T-cell (primary cell): ENCODE measurements around the gene CDR2. TPM values are rescaled to one million over a fixed set of nuclear protein-coding genes. Genes with fewer than 3 reads are reported as not detected.
"Not testable (repeated sequence)": the region's sequence is repeated elsewhere in the genome, so short reads cannot be mapped to it uniquely, and the experiment has no call there.

Source experiments
- ATAC-seq, 4 experiments: fragments of 200-7000 bp in 3 of 4; fragments of 150-1000 bp in 1 of 4; cut with Tn5 transposase; replicated peaks in 1 of 4; 1 replicate in 3 of 4; 2 replicates in 1 of 4; pipeline ENCODE4 v1.10.0; 2021; ENCODE audit warnings: moderate library complexity in 3 of 4, mild to moderate bottlenecking in 2 of 4, moderate number of reproducible peaks in 1 of 4
- CTCF ChIA-PET, 2 donors: fragments of 300-600 bp; sonication (Branson Sonifier 250); formaldehyde crosslinking; loops; one replicate each; lab custom pipeline; 2022; ENCODE audit warnings: antibody characterized with exemption in 2 of 2; lab: Charles Lee
- POLR2A ChIA-PET, 2 donors: fragments of 300-600 bp; sonication (Branson Sonifier 250); formaldehyde crosslinking; loops; one replicate each; lab custom pipeline; 2022; ENCODE audit warnings: antibody characterized with exemption in 2 of 2; lab: Charles Lee
- DNase-seq, 35 experiments: peaks; one replicate each; pipeline versions ENCODE4 v3.0.0 to v3.0.0-alpha.2; 2013 to 2023
- H3K27ac ChIP-seq: one replicate; pipeline ENCODE4 v1.5.1; 2013; ENCODE audit warnings: low read length
- H3K27me3 ChIP-seq, 2 experiments: replicated peaks in 1 of 2; 1 replicate in 1 of 2; 2 replicates in 1 of 2; pipeline versions ENCODE4 v1.6.1 to v1.7.0; 2013; ENCODE audit warnings: low read length in 1 of 2, mixed read lengths in 1 of 2; ENCODE audit not compliant: control insufficient read depth in 2 of 2, insufficient read depth in 2 of 2; ENCODE audit errors: extremely low read depth in 1 of 2
- H3K36me3 ChIP-seq, 2 donors: 1 replicate in 1 of 2; 2 replicates in 1 of 2; pipeline versions ENCODE4 v1.6.1 to v1.7.0; 2013; ENCODE audit warnings: low read length in 1 of 2; ENCODE audit not compliant: control insufficient read depth in 2 of 2, insufficient read depth in 1 of 2; ENCODE audit errors: extremely low read depth in 1 of 2
- H3K4me1 ChIP-seq, 2 experiments: 1 replicate in 1 of 2; 2 replicates in 1 of 2; pipeline versions ENCODE4 v1.6.1 to v1.7.0; 2013; ENCODE audit warnings: low read length in 2 of 2, mixed read lengths in 1 of 2; ENCODE audit not compliant: insufficient read depth in 2 of 2, control insufficient read depth in 1 of 2; ENCODE audit errors: extremely low read depth in 1 of 2
- H3K4me3 ChIP-seq, 2 donors: 1 replicate in 1 of 2; 2 replicates in 1 of 2; pipeline versions ENCODE4 v1.5.1 to v1.7.0; 2013; ENCODE audit warnings: mild to moderate bottlenecking in 2 of 2, low read length in 1 of 2, moderate library complexity in 1 of 2; ENCODE audit not compliant: control insufficient read depth in 1 of 2; ENCODE audit errors: extremely low read depth in 1 of 2
- H3K9me3 ChIP-seq: 2 replicates; pipeline ENCODE4 v1.7.0; 2013
- H3K27ac Mint-ChIP-seq, 2 donors: one replicate each; pipeline ENCODE4 v1.8.0; 2020 to 2021; ENCODE audit warnings: mild to moderate bottlenecking in 2 of 2, mixed read lengths in 2 of 2
- H3K27me3 Mint-ChIP-seq, 2 donors: one replicate each; pipeline ENCODE4 v1.8.0; 2021 to 2022; ENCODE audit warnings: mixed read lengths in 2 of 2
- H3K36me3 Mint-ChIP-seq: one replicate; pipeline ENCODE4 v1.8.0; 2021; ENCODE audit warnings: mixed read lengths
- H3K4me1 Mint-ChIP-seq, 3 donors: one replicate each; pipeline ENCODE4 v1.8.0; 2020 to 2022; ENCODE audit warnings: mixed read lengths in 3 of 3, mild to moderate bottlenecking in 1 of 3
- H3K4me3 Mint-ChIP-seq, 3 donors: one replicate each; pipeline ENCODE4 v1.8.0; 2020 to 2022; ENCODE audit warnings: mild to moderate bottlenecking in 3 of 3, mixed read lengths in 3 of 3, moderate library complexity in 3 of 3
- H3K9me3 Mint-ChIP-seq, 3 donors: one replicate each; pipeline ENCODE4 v1.8.0; 2020 to 2022; ENCODE audit warnings: mixed read lengths in 3 of 3
- WGBS: methylation state at CpG from one replicate; pipeline ENCODE4 v1.1.5; 2013; ENCODE audit warnings: missing lambda C conversion rate; ENCODE audit not compliant: insufficient coverage; 5-methylcytosine and 5-hydroxymethylcytosine counted together
- total RNA-seq, 35 experiments: library from RNA in 6 of 35; stranded (reverse) in 6 of 35; fragments of 120-200 nt in 1 of 35; gene quantifications; one replicate each; pipeline versions ENCODE4 v1.2.1 to v1.2.4 and lab custom pipeline; 2013 to 2026

The CDR2 gene
- total RNA-seq, 5 donors from 2014 or later (not counting 1 experiment from before 2014, with no cell fraction given) = 58.7 to 97.5 (median 72.6) TPM

DNA sequence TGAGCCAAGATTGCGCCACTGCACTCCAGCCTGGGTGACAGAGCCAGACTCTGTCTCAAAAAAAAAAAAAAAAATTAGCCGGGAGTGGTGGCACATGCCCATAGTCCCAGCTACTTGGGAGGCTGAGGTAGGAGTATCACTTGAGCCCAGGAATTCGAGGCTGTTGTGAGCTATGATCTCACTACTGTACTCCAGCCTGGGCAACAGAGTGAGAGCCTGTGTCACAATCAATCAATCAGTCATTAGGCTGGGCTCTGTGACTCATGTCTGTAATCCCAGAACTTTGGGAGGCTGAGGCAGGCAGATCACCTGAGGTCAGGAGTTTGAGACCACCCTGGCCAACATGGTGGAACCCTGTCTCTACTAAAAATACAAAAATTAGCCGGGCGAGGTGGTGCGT lies 43.4 kb upstream of the CDR2 start:
- H3K9me3 ChIP-seq, H3K27me3 ChIP-seq, H3K27me3 Mint-ChIP-seq, H3K4me1 Mint-ChIP-seq, H3K4me1 ChIP-seq, H3K9me3 Mint-ChIP-seq, H3K36me3 ChIP-seq, H3K27ac ChIP-seq, CTCF ChIA-PET, H3K27ac Mint-ChIP-seq, H3K4me3 Mint-ChIP-seq, H3K4me3 ChIP-seq, POLR2A ChIA-PET, DNase-seq, ATAC-seq: not testable (repeated sequence)
- peaks cover 33% of the 10 kb centered on the region for H3K36me3 Mint-ChIP-seq
- 100% methylated on average over 4 of the region's 6 CpGs for WGBS

DNA sequence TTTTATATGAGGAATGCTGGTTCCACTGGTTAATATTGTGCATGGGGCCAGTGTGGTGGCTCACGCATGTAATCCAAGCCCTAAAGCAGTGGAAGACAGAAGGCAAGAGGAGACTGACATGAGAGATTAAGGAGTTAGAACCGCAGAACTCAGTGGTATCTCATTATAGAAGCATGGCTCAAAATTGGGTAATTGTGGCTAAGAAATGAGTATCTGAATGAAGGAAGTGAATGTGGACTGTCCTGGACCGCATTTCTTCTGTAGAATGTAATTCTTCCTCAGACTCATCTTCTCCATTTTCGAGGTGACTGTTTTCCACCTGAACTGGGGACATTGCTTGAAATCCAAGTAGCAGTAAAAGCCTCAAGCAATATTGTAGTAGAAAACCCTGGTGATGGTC lies 42.6 kb upstream of the CDR2 start:
- H3K4me1 Mint-ChIP-seq = no peaks in the 10 kb centered on the region
- ATAC-seq (no peak), DNase-seq (no peak)
- H3K36me3 ChIP-seq = peaks cover 2 to 6% of the 10 kb centered on the region in 2 donors
- no peak overlapping the region for H3K27ac Mint-ChIP-seq
- H3K4me3 ChIP-seq = no peak overlapping the region
- no peaks in the 10 kb centered on the region for H3K27me3 Mint-ChIP-seq
- POLR2A ChIA-PET = no interaction called here
- H3K4me1 ChIP-seq = no peaks in the 10 kb centered on the region
- H3K4me3 Mint-ChIP-seq = no peak overlapping the region
- 100% methylated on average over 2 of the region's 4 CpGs for WGBS
- H3K9me3 ChIP-seq = no peaks in the 10 kb centered on the region
- no peaks in the 10 kb centered on the region for H3K27me3 ChIP-seq
- H3K9me3 Mint-ChIP-seq = no peaks in the 10 kb centered on the region
- peaks cover 29% of the 10 kb centered on the region for H3K36me3 Mint-ChIP-seq
- H3K27ac ChIP-seq = no peak overlapping the region
- CTCF ChIA-PET = no interaction called here

- Histone ChIP-seq H3K9me3 (no peaks in the 10 kb centered on the region), H3K4me3 (no peak overlapping the region), H3K27ac (no peak overlapping the region), H3K27me3 (no peaks in the 10 kb centered on the region), H3K4me1 (no peaks in the 10 kb centered on the region), H3K36me3 (no peaks in the 10 kb centered on the region)
- ChIA-PET CTCF (no interaction called here), POLR2A (no interaction called here)
- Mint-ChIP-seq H3K4me3 (no peak overlapping the region), H3K9me3 (peaks cover 0 to 2% (median 0%) of the 10 kb centered on the region in 3 donors), H3K36me3 (peaks cover 3% of the 10 kb centered on the region), H3K27me3 (no peaks in the 10 kb centered on the region), H3K27ac (no peak overlapping the region), H3K4me1 (no peaks in the 10 kb centered on the region)
- DNase-seq (no peak), ATAC-seq (no peak)
- WGBS = 87% methylated on average over 4 of the region's 7 CpGs
These were observed 39.4 kb upstream of the CDR2 start for GRCh38 chr16:22413819-22414218.

GRCh38 chr16:22407486-22407885 lies 33.1 kb upstream of the CDR2 start:
- POLR2A ChIA-PET = interaction anchor here (0.6 to 0.7 kb wide), 4 partner anchors 8 to 47 kb away, joined by 3 to 4 read pairs (median 4); no protein-coding TSS in a partner anchor

GRCh38 chr16:22402191-22402590 lies 27.8 kb upstream of the CDR2 start:
- Histone ChIP-seq H3K4me1 (no peaks in the 10 kb centered on the region), H3K4me3 (no peak overlapping the region), H3K36me3 (no peaks in the 10 kb centered on the region), H3K9me3 (no peaks in the 10 kb centered on the region), H3K27ac (no peak overlapping the region), H3K27me3 (no peaks in the 10 kb centered on the region)
- no peak overlapping the region for H3K4me3 Mint-ChIP-seq
- ATAC-seq (no peak), DNase-seq (no peak)
- H3K27me3 Mint-ChIP-seq = no peaks in the 10 kb centered on the region
- peaks cover 18% of the 10 kb centered on the region for H3K36me3 Mint-ChIP-seq
- CTCF ChIA-PET = no interaction called here
- H3K27ac Mint-ChIP-seq = no peak overlapping the region
- peaks cover 5 to 12% (median 6%) of the 10 kb centered on the region in 3 donors for H3K4me1 Mint-ChIP-seq
- H3K9me3 Mint-ChIP-seq = no peaks in the 10 kb centered on the region
- POLR2A ChIA-PET = interaction anchor here in 1 of 2 donors (0.7 kb wide), 1 partner anchor 11 kb away, joined by 8 read pairs; no protein-coding TSS in a partner anchor

More at GRCh38 chr16:22407486-22407885, 33.1 kb upstream of the CDR2 start:
- H3K27ac Mint-ChIP-seq = no peak overlapping the region
- H3K27me3 Mint-ChIP-seq = no peaks in the 10 kb centered on the region
- CTCF ChIA-PET = no interaction called here
- H3K4me1 ChIP-seq = no peaks in the 10 kb centered on the region
- no peak overlapping the region for H3K4me3 ChIP-seq
- H3K4me1 Mint-ChIP-seq = peaks cover 5 to 7% (median 6%) of the 10 kb centered on the region in 3 donors
- DNase-seq (no peak), ATAC-seq (no peak)
- no CpG with 5 or more reads among the region's 2 CpGs for WGBS
- H3K36me3 ChIP-seq = no peaks in the 10 kb centered on the region
- H3K27me3 ChIP-seq = no peaks in the 10 kb centered on the region
- H3K27ac ChIP-seq = no peak overlapping the region
- no peaks in the 10 kb centered on the region for H3K9me3 ChIP-seq
- no peak overlapping the region for H3K4me3 Mint-ChIP-seq
- peaks cover 0 to 2% (median 0%) of the 10 kb centered on the region in 3 donors for H3K9me3 Mint-ChIP-seq
- H3K36me3 Mint-ChIP-seq = peaks cover 13% of the 10 kb centered on the region

GRCh38 chr16:22400900-22401299 lies 26.5 kb upstream of the CDR2 start:
- H3K4me3 ChIP-seq = no peak overlapping the region
- Mint-ChIP-seq H3K27ac (no peak overlapping the region), H3K4me3 (no peak overlapping the region), H3K27me3 (no peaks in the 10 kb centered on the region), H3K9me3 (no peaks in the 10 kb centered on the region), H3K4me1 (peaks cover 3 to 8% (median 4%) of the 10 kb centered on the region in 3 donors), H3K36me3 (peaks cover 16% of the 10 kb centered on the region)
- H3K36me3 ChIP-seq = no peaks in the 10 kb centered on the region
- no peak for ATAC-seq
- CTCF ChIA-PET = interaction anchor here in 1 of 2 donors (0.6 kb wide), 1 partner anchor 10 kb away, joined by 4 read pairs; no protein-coding TSS in a partner anchor
- H3K27me3 ChIP-seq = no peaks in the 10 kb centered on the region
- 100% methylated on average over 1 of the region's 3 CpGs for WGBS
- DNase-seq = no peak
- H3K27ac ChIP-seq = no peak overlapping the region
- H3K9me3 ChIP-seq = no peaks in the 10 kb centered on the region
- no peaks in the 10 kb centered on the region for H3K4me1 ChIP-seq
- POLR2A ChIA-PET = no interaction called here

DNA sequence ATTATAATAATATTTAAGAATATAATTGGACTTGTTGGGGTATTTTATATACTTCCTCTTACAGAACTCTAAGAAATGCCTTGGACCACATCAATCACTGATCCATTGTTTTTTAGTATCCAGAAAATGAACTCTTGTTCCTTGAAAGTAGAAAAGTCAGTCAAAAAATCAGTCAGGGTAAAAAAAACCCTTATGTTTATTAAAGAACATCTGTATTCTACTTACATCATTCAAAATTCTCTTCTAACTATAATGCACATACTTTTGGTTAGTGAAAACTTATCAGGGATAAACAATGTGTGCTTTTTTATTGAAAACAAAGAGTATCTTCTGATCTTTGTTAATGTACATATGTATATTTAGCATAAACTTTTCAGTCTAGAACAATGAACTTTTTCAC lies 23.5 kb upstream of the CDR2 start:
- H3K27me3 Mint-ChIP-seq = no peaks in the 10 kb centered on the region
- H3K27ac Mint-ChIP-seq = no peak overlapping the region
- no peak for DNase-seq
- Histone ChIP-seq H3K4me1 (no peaks in the 10 kb centered on the region), H3K27ac (no peak overlapping the region), H3K36me3 (no peaks in the 10 kb centered on the region), H3K27me3 (no peaks in the 10 kb centered on the region), H3K4me3 (no peak overlapping the region), H3K9me3 (no peaks in the 10 kb centered on the region)
- ChIA-PET CTCF (no interaction called here), POLR2A (interaction anchor here in 1 of 2 donors (0.6 kb wide), 1 partner anchor 1346 kb away, joined by 3 read pairs; no protein-coding TSS in a partner anchor)
- peaks cover 3 to 18% (median 14%) of the 10 kb centered on the region in 3 donors for H3K4me1 Mint-ChIP-seq
- ATAC-seq = no peak
- no peaks in the 10 kb centered on the region for H3K9me3 Mint-ChIP-seq
- peaks cover 12% of the 10 kb centered on the region for H3K36me3 Mint-ChIP-seq
- H3K4me3 Mint-ChIP-seq = no peak overlapping the region
